ENCODE measurements around the gene SWSAP1.
A peak's percentile ranks its signal among the peaks of the same experiment; 100 is the strongest.
"Not testable (repeated sequence)": the region's sequence is repeated elsewhere in the genome, so short reads cannot be mapped to it uniquely, and the experiment has no call there.

Gene SWSAP1, protein sequence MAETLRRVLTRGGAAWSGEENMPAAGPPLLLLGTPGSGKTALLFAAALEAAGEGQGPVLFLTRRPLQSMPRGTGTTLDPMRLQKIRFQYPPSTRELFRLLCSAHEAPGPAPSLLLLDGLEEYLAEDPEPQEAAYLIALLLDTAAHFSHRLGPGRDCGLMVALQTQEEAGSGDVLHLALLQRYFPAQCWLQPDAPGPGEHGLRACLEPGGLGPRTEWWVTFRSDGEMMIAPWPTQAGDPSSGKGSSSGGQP

DNA sequence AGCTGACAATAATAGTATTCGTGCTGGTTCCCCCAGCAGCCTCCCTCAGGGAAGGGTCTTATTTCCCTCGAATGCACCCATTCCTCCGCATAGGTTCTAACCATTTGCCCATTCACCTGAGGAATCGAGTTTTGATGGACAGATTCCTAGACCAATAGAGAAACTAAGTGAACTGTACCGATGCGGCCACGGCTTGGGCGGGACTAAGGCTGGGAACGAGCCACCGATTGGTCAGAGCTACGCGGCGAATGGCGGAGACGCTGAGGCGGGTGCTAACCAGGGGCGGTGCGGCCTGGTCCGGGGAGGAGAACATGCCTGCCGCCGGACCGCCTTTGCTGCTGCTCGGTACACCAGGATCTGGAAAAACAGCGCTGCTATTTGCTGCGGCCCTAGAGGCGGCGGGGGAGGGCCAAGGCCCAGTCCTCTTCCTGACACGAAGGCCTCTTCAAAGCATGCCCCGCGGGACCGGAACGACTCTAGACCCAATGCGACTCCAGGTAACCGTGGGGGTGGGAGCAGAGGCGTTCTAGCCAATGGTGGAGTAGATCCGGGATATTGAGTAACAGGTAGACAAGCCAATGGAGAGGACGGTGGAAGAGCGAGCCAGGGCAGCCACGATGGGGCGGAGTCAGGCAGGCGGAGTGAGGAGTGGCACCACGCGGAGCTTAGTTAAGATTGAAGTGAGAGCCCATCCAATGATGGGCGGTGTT is at the start of gene SWSAP1:
TSS of gene SWSAP1 (plus strand) at position 234 of the 710 bp plus-strand sequence. CDS start at position 249, 15 bp downstream.
- ATAC-seq (peak; percentile 95), DNase-seq (peak; percentile 96)

DNA sequence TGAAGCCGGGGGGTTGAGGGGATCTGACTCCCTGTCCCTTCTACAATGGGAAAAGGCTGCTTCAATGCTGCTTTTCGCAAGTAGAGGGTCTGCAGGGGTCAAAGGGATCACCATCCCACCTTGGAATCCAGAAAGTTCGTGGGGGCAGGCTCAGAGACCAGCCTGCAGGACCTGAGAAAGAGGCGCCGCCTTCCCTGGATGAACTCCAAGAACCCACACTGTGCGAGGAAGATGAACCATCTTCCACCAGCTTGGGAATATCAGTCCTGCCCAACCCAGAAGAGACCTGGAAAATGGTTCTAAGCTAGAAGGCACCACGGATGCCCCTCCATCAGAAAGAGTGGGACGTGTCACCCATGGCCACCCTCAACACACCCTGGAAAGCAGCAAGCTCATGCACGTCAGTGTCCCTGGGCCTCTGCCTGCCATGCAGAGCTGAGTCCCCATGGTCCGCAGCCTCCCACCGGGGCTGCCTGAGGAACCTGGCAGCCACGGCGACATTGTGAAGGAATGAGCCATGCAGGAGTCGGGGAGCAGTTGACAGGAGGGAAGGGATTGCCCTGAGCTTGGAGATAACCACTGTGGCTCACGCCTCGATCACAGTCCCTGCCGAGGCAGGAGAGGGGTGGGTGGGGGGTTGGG is 49.6 kb upstream of the SWSAP1 start:
- ATAC-seq (no peak), DNase-seq (no peak)

DNA sequence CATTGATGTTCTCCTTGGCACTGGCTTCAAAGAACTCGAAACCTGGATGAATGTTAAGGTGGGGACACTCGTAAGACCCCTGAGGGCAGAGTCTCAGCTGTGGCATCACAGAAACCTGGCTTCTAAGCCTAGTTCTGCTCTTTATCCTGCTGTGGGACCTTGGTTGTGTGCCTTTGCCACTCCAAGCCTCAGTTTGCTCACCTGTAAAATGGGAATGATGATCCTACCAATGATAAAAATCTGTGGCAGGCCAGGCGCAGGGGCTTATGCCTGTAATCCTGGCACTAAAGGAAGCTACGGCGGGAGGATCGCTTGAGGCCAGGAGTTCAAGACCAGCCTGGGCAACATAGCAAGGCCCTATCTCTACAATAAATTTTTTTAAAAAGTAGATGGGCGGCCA is 48.9 kb upstream of the SWSAP1 start:
- ATAC-seq (no peak), DNase-seq (no peak)

- no peak for DNase-seq
- no peak for ATAC-seq
Measured at GRCh38 chr19:11330127-11330526, 44.3 kb upstream of the SWSAP1 start.

DNA sequence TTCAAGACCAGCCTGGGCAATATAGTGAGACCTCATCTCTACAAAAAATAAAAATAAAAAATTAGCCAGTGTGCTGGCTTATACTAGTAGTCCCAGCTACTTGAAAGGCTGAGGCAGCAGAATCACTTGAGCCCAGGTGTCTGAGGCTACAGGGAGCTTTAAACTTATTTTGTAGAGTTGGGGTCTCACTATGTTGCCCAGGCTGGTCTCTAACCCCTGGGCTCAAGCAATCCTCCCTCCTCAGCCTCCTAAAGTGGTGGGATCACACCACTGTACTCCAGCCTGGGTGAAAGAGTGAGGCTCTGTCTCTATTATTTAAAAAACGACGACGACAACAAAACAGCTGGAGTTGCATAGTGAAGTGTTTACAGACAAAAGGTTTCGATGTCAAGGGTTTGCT is 43.0 kb upstream of the SWSAP1 start:
- ATAC-seq (no peak), DNase-seq (no peak)

- DNase-seq (no peak), ATAC-seq (no peak)
Measured at GRCh38 chr19:11332822-11333221, 41.6 kb upstream of the SWSAP1 start.

GRCh38 chr19:11333838-11334237 is 40.6 kb upstream of the SWSAP1 start:
- ATAC-seq, DNase-seq: not testable (repeated sequence)

DNA sequence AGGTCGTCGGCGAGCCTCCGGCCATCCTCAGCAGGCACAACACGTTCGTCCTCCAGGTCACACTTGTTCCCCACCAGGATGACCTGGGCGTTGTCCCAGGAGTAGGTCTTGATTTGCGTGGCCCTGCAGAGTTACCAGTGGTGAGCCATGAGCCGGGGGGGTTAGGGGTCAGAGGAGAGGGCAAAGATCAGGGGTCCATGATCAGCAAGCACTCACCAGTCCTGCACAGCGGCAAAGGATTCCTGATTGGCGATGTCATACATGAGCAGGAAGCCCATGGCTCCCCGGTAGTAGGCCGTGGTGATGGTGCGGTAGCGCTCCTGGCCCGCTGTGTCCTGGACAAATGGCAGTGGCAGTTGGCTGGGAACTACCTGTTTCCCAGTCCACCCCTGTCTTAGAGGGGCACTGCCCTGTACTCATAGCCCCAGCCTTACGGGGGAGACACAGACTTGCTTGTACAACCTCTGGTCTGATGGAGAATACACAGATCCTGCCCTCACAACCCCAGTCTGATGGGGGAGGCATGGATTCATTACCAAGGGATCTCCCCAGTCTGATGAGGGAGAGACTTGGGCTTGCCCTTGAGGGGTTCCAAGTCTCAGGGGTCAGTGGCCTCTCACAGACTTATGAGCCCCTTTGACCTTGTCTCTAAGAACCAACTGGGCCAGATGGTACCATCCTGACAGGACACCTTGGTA is 38.9 kb upstream of the SWSAP1 start:
- no peak for ATAC-seq
- DNase-seq: no peak

DNA sequence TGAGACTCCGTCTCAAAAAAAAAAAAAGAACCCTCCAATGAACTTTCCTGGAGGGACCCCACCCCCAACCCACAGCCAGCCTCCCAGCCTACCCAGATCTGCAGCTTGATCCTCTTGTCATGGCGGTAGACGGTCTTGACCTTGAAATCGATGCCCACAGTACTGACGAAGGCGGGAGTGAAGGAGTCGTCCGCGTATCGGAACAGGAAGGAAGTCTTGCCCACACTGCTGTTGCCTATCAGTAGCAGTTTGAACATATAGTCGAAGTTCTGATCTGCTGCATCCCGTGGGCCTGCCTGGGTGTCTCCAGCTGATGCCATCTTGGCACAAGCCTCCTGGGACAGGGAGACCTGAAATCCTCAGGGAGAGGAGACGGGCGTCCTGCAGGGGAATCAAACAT is 37.4 kb upstream of the SWSAP1 start:
- DNase-seq: no peak
- ATAC-seq: no peak

DNA sequence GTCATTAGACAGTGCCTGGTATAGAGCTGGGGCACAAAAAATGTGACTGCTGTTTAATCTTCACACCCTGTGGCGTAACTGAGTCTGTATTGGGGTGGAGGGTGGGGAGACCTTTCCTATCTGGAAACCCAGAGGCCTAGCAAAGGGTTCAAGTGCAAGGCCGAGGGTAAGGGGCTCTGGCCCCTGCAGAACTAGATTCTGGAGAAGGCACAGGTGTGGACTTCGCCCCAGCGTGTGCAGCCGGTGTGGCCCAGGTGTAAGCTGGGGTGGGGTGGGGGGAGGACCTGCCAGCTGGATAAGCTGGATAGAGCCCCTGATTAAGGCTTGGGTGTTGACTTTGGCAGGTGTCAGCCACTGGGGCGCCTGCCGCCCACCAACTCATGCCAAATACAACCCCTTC is 36.3 kb upstream of the SWSAP1 start:
- no peak for ATAC-seq

GRCh38 chr19:11338569-11339253 is 35.8 kb upstream of the SWSAP1 start:
- DNase-seq: no peak
- no peak for ATAC-seq

More for the DNA sequence above, 36.3 kb upstream of the SWSAP1 start:
- DNase-seq: no peak

GRCh38 chr19:11339254-11340098 is 35.0 kb upstream of the SWSAP1 start, which contains the start of gene RAB3D:
Gene RAB3D, minus strand, starts transcription at chr19:11339657. Its CDS starts 2,258 bp downstream, at chr19:11337399.
- DNase-seq (peak; percentile 89), ATAC-seq (peak; percentile 94)

DNA sequence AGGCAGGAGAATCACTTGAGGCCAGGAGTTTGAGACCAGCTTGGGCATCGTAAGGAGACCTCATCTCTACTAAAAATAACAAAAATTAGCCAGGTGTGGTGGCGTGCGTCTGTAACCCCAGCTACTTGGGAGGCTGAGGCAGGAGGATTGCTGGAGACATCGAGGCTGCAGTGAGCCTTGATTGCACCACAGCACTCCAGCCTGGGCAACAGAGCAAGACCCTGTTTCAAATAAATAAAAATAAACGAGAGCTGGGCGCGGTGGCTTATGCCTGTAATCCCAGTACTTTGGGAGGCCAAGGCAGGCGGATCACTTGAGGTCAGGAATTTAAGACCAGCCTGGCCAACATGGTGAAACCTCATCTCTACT is 34.4 kb upstream of the SWSAP1 start:
- not testable (repeated sequence) for DNase-seq, ATAC-seq

- ATAC-seq (no peak), DNase-seq (no peak)
Measured at GRCh38 chr19:11342429-11342828, 32.0 kb upstream of the SWSAP1 start.

DNA sequence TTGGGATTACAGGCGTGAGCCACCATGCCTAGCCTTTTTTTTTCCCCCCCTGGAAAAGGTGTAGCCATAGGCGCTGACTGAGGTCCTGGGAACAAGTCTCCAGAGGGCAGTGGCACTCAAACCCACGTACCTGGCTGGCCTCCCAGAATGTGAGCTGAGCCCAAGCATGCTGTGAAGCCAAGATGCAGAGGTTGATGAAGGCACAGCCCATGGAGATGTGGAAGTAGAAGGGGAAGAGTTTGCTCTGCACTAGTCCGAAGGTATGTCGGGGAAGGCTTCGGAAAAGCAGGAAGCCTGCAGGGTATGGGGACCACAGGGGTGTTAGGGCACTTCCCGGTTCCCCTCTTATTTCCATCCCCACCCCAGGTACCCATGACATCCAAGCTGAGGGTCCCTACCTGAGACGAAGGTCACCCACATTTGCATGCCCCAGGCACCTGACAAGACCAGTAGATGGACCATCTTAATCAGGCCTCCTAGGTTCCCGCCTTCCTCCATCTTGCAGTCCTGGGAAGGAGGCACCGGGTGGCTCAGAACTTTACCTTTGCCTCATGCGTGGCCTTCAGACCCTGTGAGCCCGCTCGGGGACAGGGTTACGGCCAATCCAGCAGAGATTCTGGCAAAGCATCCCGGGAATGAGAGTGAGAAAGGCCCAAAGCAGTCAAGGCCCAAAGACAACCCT is 29.2 kb upstream of the SWSAP1 start:
- ATAC-seq (no peak), DNase-seq (no peak)

- ATAC-seq: peak; percentile 98
- peak; percentile 97 for DNase-seq
Measured at GRCh38 chr19:11346104-11346940, 28.1 kb upstream of the SWSAP1 start, which contains the start of the genes CCDC159 and TMEM205. Gene CCDC159, plus strand, starts transcription at chr19:11346519. Its CDS starts 88 bp downstream, at chr19:11346607. Gene TMEM205, minus strand, starts transcription at chr19:11346268. Its CDS starts 649 bp downstream, at chr19:11345619.

DNA sequence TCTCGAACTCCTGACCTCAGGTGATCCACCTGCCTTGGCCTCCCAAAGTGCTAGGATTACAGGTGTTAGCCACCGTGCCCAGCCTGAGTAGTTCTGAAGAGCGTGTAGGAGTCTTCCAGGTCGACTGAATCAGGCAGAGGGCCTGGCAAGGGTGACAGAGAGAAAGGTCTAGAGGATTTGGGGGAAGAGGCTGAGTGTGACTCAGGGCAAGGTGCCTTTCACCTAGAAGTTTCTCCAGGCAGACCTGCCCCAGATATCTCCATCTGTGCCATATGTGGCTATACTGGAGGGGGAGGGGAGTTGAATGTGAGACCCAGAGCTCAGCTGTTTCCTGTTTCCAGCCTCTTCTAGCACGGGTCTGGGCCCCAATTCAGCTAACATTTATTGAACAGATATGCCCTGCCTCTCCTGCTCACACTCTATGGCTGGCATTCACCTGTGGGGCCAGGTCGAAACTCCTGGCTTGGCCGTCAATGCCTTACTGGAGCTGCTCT is 26.9 kb upstream of the SWSAP1 start:
- no peak for ATAC-seq
- DNase-seq: no peak

- no peak for DNase-seq
- ATAC-seq: no peak
Measured at GRCh38 chr19:11349171-11349570, 25.3 kb upstream of the SWSAP1 start.

- DNase-seq, ATAC-seq: not testable (repeated sequence)
Measured at GRCh38 chr19:11354102-11354501, 20.4 kb upstream of the SWSAP1 start.
